H9 (cell line): ENCODE results near the gene ARHGAP24. TPM values are rescaled to one million over a fixed set of nuclear protein-coding genes. Genes with fewer than 3 reads are reported as not detected.

Experiments
- DNase-seq: peaks from one replicate; pipeline ENCODE4 v3.0.0-alpha.2; 2017
- H2AFZ ChIP-seq: one replicate; pipeline ENCODE4 v1.6.1; 2013; ENCODE audit warnings: mild to moderate bottlenecking, low read length, control low read depth, moderate library complexity
- H2AK5ac ChIP-seq: 2 replicates; pipeline ENCODE4 v1.6.1; 2013; ENCODE audit warnings: low read length, control low read depth, mixed read lengths; ENCODE audit not compliant: insufficient read length
- H2BK120ac ChIP-seq: one replicate; pipeline ENCODE4 v1.6.1; 2013; ENCODE audit warnings: low read depth, mild to moderate bottlenecking, low read length, control low read depth, inconsistent platforms; ENCODE audit not compliant: poor library complexity, severe bottlenecking
- H2BK12ac ChIP-seq: 2 replicates; pipeline ENCODE4 v1.6.1; 2013; ENCODE audit warnings: low read length, control low read depth, mixed read lengths, low read depth; ENCODE audit not compliant: insufficient read length
- H2BK15ac ChIP-seq: 2 replicates; pipeline ENCODE4 v1.6.1; 2013; ENCODE audit warnings: low read depth, low read length, control low read depth
- H2BK20ac ChIP-seq: one replicate; pipeline ENCODE4 v1.6.1; 2013; ENCODE audit warnings: low read depth, mild to moderate bottlenecking, low read length, control low read depth, inconsistent platforms; ENCODE audit not compliant: poor library complexity, severe bottlenecking
- H2BK5ac ChIP-seq: 2 replicates; pipeline ENCODE4 v1.6.1; 2013; ENCODE audit warnings: low read length, control low read depth, mixed read lengths; ENCODE audit not compliant: insufficient read length
- H3K14ac ChIP-seq: 2 replicates; pipeline ENCODE4 v1.6.1; 2013; ENCODE audit warnings: low read length, control low read depth; ENCODE audit not compliant: insufficient read depth
- H3K18ac ChIP-seq: 2 replicates; pipeline ENCODE4 v1.6.1; 2013; ENCODE audit warnings: low read depth, mild to moderate bottlenecking, mixed read lengths, low read length, control low read depth; ENCODE audit not compliant: insufficient read length
- H3K23ac ChIP-seq: 2 replicates; pipeline ENCODE4 v1.6.1; 2013; ENCODE audit warnings: low read length, control low read depth, mixed read lengths, low read depth; ENCODE audit not compliant: insufficient read length
- H3K23me2 ChIP-seq: 2 replicates; pipeline ENCODE4 v1.6.1; 2013; ENCODE audit warnings: low read depth, mild to moderate bottlenecking, mixed read lengths, low read length, control low read depth; ENCODE audit not compliant: insufficient read length, poor library complexity, severe bottlenecking
- H3K27ac ChIP-seq: 2 replicates; pipeline ENCODE4 v1.5.1; 2013; ENCODE audit warnings: low read length, control low read depth, mixed read lengths, low read depth; ENCODE audit not compliant: insufficient read length
- H3K27me3 ChIP-seq: 2 replicates; pipeline ENCODE4 v1.6.1; 2013; ENCODE audit warnings: low read length, control low read depth, inconsistent platforms; ENCODE audit not compliant: insufficient read depth
- H3K4ac ChIP-seq: 2 replicates; pipeline ENCODE4 v1.6.1; 2013; ENCODE audit warnings: low read depth, mild to moderate bottlenecking, control low read depth, inconsistent platforms, low read length, moderate library complexity
- H3K4me1 ChIP-seq: 2 replicates; pipeline ENCODE4 v1.6.1; 2013; ENCODE audit warnings: low read length, control low read depth, inconsistent platforms; ENCODE audit not compliant: insufficient read depth
- H3K4me2 ChIP-seq: 2 replicates; pipeline ENCODE4 v1.6.1; 2013; ENCODE audit warnings: low read length, control low read depth, mixed read lengths; ENCODE audit not compliant: insufficient read length, insufficient read depth
- H3K56ac ChIP-seq: 2 replicates; pipeline ENCODE4 v1.6.1; 2013; ENCODE audit warnings: low read depth, mild to moderate bottlenecking, mixed read lengths, low read length, control low read depth; ENCODE audit not compliant: insufficient read length
- H3K79me1 ChIP-seq: 2 replicates; pipeline ENCODE4 v1.6.1; 2013; ENCODE audit warnings: low read depth, mild to moderate bottlenecking, moderate library complexity, low read length, control low read depth, inconsistent platforms; ENCODE audit not compliant: insufficient read depth, poor library complexity, severe bottlenecking
- H3K79me2 ChIP-seq: 2 replicates; pipeline ENCODE4 v1.6.1; 2013; ENCODE audit warnings: low read length, control low read depth, inconsistent platforms; ENCODE audit not compliant: insufficient read depth
- H3K9ac ChIP-seq: 2 replicates; pipeline ENCODE4 v1.6.1; 2013; ENCODE audit warnings: low read length, control low read depth, mixed read lengths; ENCODE audit not compliant: insufficient read length; ENCODE audit errors: extremely low read depth
- H3K9me3 ChIP-seq: one replicate; pipeline ENCODE4 v1.6.1; 2013; ENCODE audit warnings: low read depth, low read length, inconsistent platforms; ENCODE audit not compliant: control insufficient read depth
- H3T11ph ChIP-seq: one replicate; pipeline ENCODE4 v1.6.1; 2013; ENCODE audit warnings: mild to moderate bottlenecking, low read length, control low read depth, inconsistent platforms
- H4K20me1 ChIP-seq: one replicate; pipeline ENCODE4 v1.6.1; 2013; ENCODE audit not compliant: control insufficient read depth, insufficient read length, insufficient read depth
- H4K5ac ChIP-seq: 2 replicates; pipeline ENCODE4 v1.6.1; 2013; ENCODE audit warnings: low read depth, mild to moderate bottlenecking, mixed read lengths, low read length, control low read depth; ENCODE audit not compliant: insufficient read length
- H4K8ac ChIP-seq: replicated peaks from 2 replicates; pipeline ENCODE4 v1.6.1; 2013; ENCODE audit warnings: low read length, control low read depth, mixed read lengths, low read depth; ENCODE audit not compliant: insufficient read length
- H4K91ac ChIP-seq: 2 replicates; pipeline ENCODE4 v1.6.1; 2013; ENCODE audit warnings: low read depth, mild to moderate bottlenecking, moderate library complexity, mixed read lengths, low read length, control low read depth; ENCODE audit not compliant: insufficient read length
- H3K27ac Mint-ChIP-seq, 3 experiments: 2 replicates in 2 of 3; 3 replicates in 1 of 3; pipeline ENCODE4 v1.8.0; 2020 to 2021; ENCODE audit warnings: mixed read lengths in 3 of 3, mild to moderate bottlenecking in 1 of 3, moderate library complexity in 1 of 3
- H3K27me3 Mint-ChIP-seq: 2 replicates; pipeline ENCODE4 v1.8.0; 2021; ENCODE audit warnings: low read depth, mild to moderate bottlenecking, moderate library complexity, mixed read lengths
- H3K36me3 Mint-ChIP-seq, 3 experiments: 2 replicates in 2 of 3; 3 replicates in 1 of 3; pipeline ENCODE4 v1.8.0; 2020 to 2021; ENCODE audit warnings: low read depth in 3 of 3, mixed read lengths in 3 of 3; ENCODE audit not compliant: insufficient read depth in 1 of 3
- H3K4me1 Mint-ChIP-seq, 2 experiments: 2 replicates each; pipeline ENCODE4 v1.8.0; 2020; ENCODE audit warnings: mixed read lengths in 2 of 2
- H3K4me3 Mint-ChIP-seq, 2 experiments: 2 replicates in 1 of 2; 3 replicates in 1 of 2; pipeline ENCODE4 v1.8.0; 2020 to 2021; ENCODE audit warnings: mild to moderate bottlenecking in 2 of 2, mixed read lengths in 2 of 2, moderate library complexity in 1 of 2
- H3K9me3 Mint-ChIP-seq, 2 experiments: 2 replicates in 1 of 2; 3 replicates in 1 of 2; pipeline ENCODE4 v1.8.0; 2020; ENCODE audit warnings: mild to moderate bottlenecking in 2 of 2, mixed read lengths in 2 of 2, moderate library complexity in 1 of 2
- whole genome bisulfite sequencing: extraction: QIAGEN DNeasy Blood & Tissue Kit; methylation state at CpG from one replicate; pipeline ENCODE4 v1.1.7; 2013; ENCODE audit warnings: missing lambda C conversion rate, low lambda C conversion rate, mixed read lengths; ENCODE audit not compliant: insufficient read length; ENCODE audit errors: extremely low coverage; 5-methylcytosine and 5-hydroxymethylcytosine counted together
- total RNA-seq: library from RNA; stranded (reverse); gene quantifications from 2 replicates; pipeline ENCODE4 v1.2.1, GENCODE V29; 2021
- TF ChIP-seq, protein P1 (sequence below): fragments of 200-600 bp; sonication (generic); conservative IDR thresholded peaks from 3 replicates; pipeline ENCODE4 v1.8.0; 2021; ENCODE audit warnings: antibody characterized with exemption, mild to moderate bottlenecking

ARHGAP24 gene
- total RNA-seq, 1 experiment from 2014 or later, result 0.37 TPM

DNA sequence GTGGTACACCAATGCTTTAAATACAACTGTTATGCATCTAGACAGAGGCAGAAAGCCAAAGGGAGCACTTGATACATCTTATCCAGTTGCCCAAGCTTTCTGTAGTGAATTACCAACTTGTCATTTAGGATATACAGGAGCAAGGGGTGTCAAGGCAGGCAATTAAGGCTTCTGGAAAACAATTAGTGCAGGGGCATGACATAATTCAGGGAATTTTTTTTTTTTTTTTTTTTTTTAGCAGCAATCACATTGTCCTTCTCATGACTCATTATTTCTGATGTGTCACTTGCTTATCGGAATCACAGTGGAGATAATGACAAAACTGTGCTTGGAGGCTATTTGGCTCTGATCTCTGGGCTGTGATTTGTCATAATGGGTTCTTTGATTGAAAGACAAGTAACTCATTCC, 259.5 kb downstream of the ARHGAP24 start:
- H3K18ac ChIP-seq, result no peak overlapping the region
- no peak overlapping the region for H3K27ac Mint-ChIP-seq
- no peak overlapping the region for H3K14ac ChIP-seq
- H3K4me2 ChIP-seq, result no peak overlapping the region
- no peak overlapping the region for H2BK12ac ChIP-seq
- no peak overlapping the region for H3K9ac ChIP-seq
- no peak overlapping the region for H3K4ac ChIP-seq
- no peaks in the 10 kb centered on the region for H3K27me3 Mint-ChIP-seq
- H2BK120ac ChIP-seq, result no peak overlapping the region
- H4K20me1 ChIP-seq, result no peaks in the 10 kb centered on the region
- no peaks in the 10 kb centered on the region for H3K27me3 ChIP-seq
- DNase-seq, result no peak
- H3K27ac ChIP-seq, result no peak overlapping the region
- no peak overlapping the region for H2AK5ac ChIP-seq
- no peaks in the 10 kb centered on the region for H3K23me2 ChIP-seq
- H3K23ac ChIP-seq, result no peak overlapping the region
- H4K5ac ChIP-seq, result no peak overlapping the region
- TF ChIP-seq, protein P1, sequence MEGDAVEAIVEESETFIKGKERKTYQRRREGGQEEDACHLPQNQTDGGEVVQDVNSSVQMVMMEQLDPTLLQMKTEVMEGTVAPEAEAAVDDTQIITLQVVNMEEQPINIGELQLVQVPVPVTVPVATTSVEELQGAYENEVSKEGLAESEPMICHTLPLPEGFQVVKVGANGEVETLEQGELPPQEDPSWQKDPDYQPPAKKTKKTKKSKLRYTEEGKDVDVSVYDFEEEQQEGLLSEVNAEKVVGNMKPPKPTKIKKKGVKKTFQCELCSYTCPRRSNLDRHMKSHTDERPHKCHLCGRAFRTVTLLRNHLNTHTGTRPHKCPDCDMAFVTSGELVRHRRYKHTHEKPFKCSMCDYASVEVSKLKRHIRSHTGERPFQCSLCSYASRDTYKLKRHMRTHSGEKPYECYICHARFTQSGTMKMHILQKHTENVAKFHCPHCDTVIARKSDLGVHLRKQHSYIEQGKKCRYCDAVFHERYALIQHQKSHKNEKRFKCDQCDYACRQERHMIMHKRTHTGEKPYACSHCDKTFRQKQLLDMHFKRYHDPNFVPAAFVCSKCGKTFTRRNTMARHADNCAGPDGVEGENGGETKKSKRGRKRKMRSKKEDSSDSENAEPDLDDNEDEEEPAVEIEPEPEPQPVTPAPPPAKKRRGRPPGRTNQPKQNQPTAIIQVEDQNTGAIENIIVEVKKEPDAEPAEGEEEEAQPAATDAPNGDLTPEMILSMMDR, result no peak
- no peaks in the 10 kb centered on the region; the same call in 1 of the 2 replicates for H3K4me1 ChIP-seq
- no peak overlapping the region for H2BK20ac ChIP-seq
- WGBS, result no CpG with 5 or more reads among the region's 1 CpG
- H4K91ac ChIP-seq, result no peak overlapping the region
- no peaks in the 10 kb centered on the region for H3K9me3 Mint-ChIP-seq
- no peaks in the 10 kb centered on the region for H3K36me3 Mint-ChIP-seq
- no peak overlapping the region for H3K4me3 Mint-ChIP-seq
- H3K79me2 ChIP-seq, result no peaks in the 10 kb centered on the region
- H3K79me1 ChIP-seq, result no peaks in the 10 kb centered on the region
- H4K8ac ChIP-seq, result no peak overlapping the region
- no peak overlapping the region for H3K56ac ChIP-seq
- H3K9me3 ChIP-seq, result no peaks in the 10 kb centered on the region
- no peak overlapping the region for H2BK15ac ChIP-seq
- no peak overlapping the region for H2BK5ac ChIP-seq
- H3K4me1 Mint-ChIP-seq, result peaks cover 4 to 5% of the 10 kb centered on the region in 2 experiments; a peak in 3 of 4 replicates
- H2AFZ ChIP-seq, result no peak overlapping the region
- H3T11ph ChIP-seq, result no peak overlapping the region
